Esophagus squamous epithelium (tissue), 4 donors: ENCODE measurements around the gene GSTA4.
"Not testable (repeated sequence)": the region's sequence is repeated elsewhere in the genome, so short reads cannot be mapped to it uniquely, and the experiment has no call there.

Source experiments
- CTCF ChIP-seq, 6 experiments: fragments of 450-650 bp in 4 of 6; fragments of 200-600 bp in 2 of 6; sonication (generic) in 2 of 6; IDR thresholded peaks; one replicate each; pipeline ENCODE4 v1.5.1; 2016 to 2019; ENCODE audit warnings: antibody characterized with exemption in 6 of 6, mild to moderate bottlenecking in 4 of 6, moderate library complexity in 4 of 6
- POLR2A ChIP-seq, 4 donors: fragments of 450-650 bp; IDR thresholded peaks; one replicate each; pipeline ENCODE4 v1.6.1; 2017; ENCODE audit warnings: antibody characterized with exemption in 4 of 4, mild to moderate bottlenecking in 4 of 4, moderate library complexity in 3 of 4

- not testable (repeated sequence) for TF ChIP-seq CTCF, POLR2A (IDR thresholded peaks at IDR 0.05)
These were observed 34.1 kb downstream of the GSTA4 start for GRCh38 chr6:52961022-52961421.
